MCF 10A (cell line): Measurements from ENCODE around the gene CERS6. TPM values are rescaled to one million over a fixed set of nuclear protein-coding genes. Genes with fewer than 3 reads are reported as not detected.

Experiments
- BruUV-seq: library from RNA; stranded (reverse); fragments of 400-500 nt; replicated peaks from 2 replicates; lab custom pipeline; 2021; lab: Mats Ljungman, UMichigan
- CTCF ChIA-PET: fragments of 300-600 bp; sonication (Branson Sonifier 250); formaldehyde crosslinking; extraction: SDS; loops from one replicate; lab custom pipeline; 2021; ENCODE audit warnings: antibody characterized with exemption, inconsistent platforms; lab: Yijun Ruan, JAX
- POLR2A ChIA-PET: fragments of 300-600, 350-650 bp; sonication (Branson Sonifier 250); formaldehyde crosslinking; extraction: SDS; loops from one replicate; lab custom pipeline; 2020; ENCODE audit warnings: antibody characterized with exemption, inconsistent platforms; lab: Yijun Ruan, JAX
- DNase-seq: peaks from one replicate; pipeline ENCODE4 v3.0.0-alpha.2; 2018; ENCODE audit not compliant: unreplicated experiment
- H3K27ac Mint-ChIP-seq: one replicate; pipeline ENCODE4 v1.8.0; 2022; ENCODE audit warnings: mild to moderate bottlenecking, low read depth, mixed read lengths; ENCODE audit not compliant: unreplicated experiment
- H3K27me3 Mint-ChIP-seq: one replicate; pipeline ENCODE4 v1.8.0; 2022; ENCODE audit warnings: mixed read lengths; ENCODE audit not compliant: insufficient read depth, unreplicated experiment
- H3K36me3 Mint-ChIP-seq: one replicate; pipeline ENCODE4 v1.8.0; 2022; ENCODE audit warnings: mild to moderate bottlenecking, moderate library complexity, mixed read lengths; ENCODE audit not compliant: insufficient read depth, unreplicated experiment
- H3K4me1 Mint-ChIP-seq: one replicate; pipeline ENCODE4 v1.8.0; 2022; ENCODE audit warnings: mixed read lengths; ENCODE audit not compliant: insufficient read depth, unreplicated experiment
- H3K4me3 Mint-ChIP-seq: one replicate; pipeline ENCODE4 v1.8.0; 2022; ENCODE audit warnings: mild to moderate bottlenecking, moderate library complexity, mixed read lengths; ENCODE audit not compliant: unreplicated experiment
- H3K9me3 Mint-ChIP-seq: one replicate; pipeline ENCODE4 v1.8.0; 2022; ENCODE audit warnings: mixed read lengths; ENCODE audit not compliant: unreplicated experiment
- intact Hi-C: fragments of 100-400 bp; cut with micrococcal nuclease; formaldehyde crosslinking; loops from 2 replicates; pipeline ENCODE4 v1.14.1; 2022
- total RNA-seq: library from RNA; stranded (reverse); gene quantifications from 2 replicates; pipeline ENCODE4 v1.2.3, GENCODE V29; 2022
- TF ChIP-seq, protein P1 (sequence below): fragments of 200-600 bp; IDR thresholded peaks from one replicate; pipeline ENCODE4 v1.8.0; 2022; ENCODE audit warnings: antibody characterized with exemption, mild to moderate bottlenecking; ENCODE audit not compliant: unreplicated experiment

The CERS6 gene
- total RNA-seq, 1 experiment from 2014 or later, result 27.4 TPM

DNA sequence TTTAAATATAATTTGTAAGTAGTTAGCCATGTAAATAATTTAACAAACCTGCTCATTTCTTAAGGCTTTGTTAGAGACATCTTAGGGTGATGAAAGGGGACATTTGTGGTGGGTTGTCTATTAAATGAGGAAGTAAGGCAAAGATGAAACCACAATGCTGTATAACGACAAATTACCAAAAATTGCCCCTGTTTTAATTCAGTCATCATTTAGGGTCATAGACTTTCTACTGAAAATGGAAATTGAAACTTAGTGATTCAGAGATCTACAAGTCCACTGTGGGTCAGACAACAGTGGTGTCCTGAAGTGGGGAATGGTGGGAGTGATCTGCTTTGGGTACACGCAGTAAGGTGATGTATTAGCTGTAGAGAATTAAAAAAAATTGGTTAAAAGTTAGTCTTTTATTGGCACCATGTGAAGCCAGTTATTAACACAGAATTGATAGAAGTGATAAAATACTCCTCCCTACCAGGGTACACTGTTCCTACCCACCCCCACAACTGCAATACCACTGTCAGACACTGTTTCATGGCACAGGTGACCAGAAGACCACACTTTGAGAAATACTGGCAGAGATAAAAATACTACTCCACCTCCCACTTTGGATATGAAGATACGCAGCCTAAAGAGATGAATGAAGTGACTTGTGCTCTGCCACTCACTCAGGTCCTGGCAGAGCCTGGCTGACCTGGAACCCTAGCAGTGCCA lies 13.4 kb downstream of the CERS6 start:
- Mint-ChIP-seq H3K36me3 (no peaks in the 10 kb centered on the region), H3K27me3 (no peaks in the 10 kb centered on the region), H3K4me1 (peaks cover 28% of the 10 kb centered on the region), H3K4me3 (no peak overlapping the region), H3K9me3 (no peaks in the 10 kb centered on the region), H3K27ac (no peak overlapping the region)
- TF ChIP-seq, protein P1, sequence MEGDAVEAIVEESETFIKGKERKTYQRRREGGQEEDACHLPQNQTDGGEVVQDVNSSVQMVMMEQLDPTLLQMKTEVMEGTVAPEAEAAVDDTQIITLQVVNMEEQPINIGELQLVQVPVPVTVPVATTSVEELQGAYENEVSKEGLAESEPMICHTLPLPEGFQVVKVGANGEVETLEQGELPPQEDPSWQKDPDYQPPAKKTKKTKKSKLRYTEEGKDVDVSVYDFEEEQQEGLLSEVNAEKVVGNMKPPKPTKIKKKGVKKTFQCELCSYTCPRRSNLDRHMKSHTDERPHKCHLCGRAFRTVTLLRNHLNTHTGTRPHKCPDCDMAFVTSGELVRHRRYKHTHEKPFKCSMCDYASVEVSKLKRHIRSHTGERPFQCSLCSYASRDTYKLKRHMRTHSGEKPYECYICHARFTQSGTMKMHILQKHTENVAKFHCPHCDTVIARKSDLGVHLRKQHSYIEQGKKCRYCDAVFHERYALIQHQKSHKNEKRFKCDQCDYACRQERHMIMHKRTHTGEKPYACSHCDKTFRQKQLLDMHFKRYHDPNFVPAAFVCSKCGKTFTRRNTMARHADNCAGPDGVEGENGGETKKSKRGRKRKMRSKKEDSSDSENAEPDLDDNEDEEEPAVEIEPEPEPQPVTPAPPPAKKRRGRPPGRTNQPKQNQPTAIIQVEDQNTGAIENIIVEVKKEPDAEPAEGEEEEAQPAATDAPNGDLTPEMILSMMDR, result no peak
- no TSS peak for BruUV-seq
- intact Hi-C loops, result no loop called here
- ChIA-PET CTCF (interaction anchor here (0.6 to 1.6 kb wide), 4 partner anchors 8 to 96 kb away, joined by 3 to 9 read pairs (median 4); no protein-coding TSS in a partner anchor), POLR2A (interaction anchor here (0.7 to 1.2 kb wide), 2 partner anchors 13 to 52 kb away, joined by 3 read pairs; partner anchors contain the start of gene CERS6)
- DNase-seq, result no peak

DNA sequence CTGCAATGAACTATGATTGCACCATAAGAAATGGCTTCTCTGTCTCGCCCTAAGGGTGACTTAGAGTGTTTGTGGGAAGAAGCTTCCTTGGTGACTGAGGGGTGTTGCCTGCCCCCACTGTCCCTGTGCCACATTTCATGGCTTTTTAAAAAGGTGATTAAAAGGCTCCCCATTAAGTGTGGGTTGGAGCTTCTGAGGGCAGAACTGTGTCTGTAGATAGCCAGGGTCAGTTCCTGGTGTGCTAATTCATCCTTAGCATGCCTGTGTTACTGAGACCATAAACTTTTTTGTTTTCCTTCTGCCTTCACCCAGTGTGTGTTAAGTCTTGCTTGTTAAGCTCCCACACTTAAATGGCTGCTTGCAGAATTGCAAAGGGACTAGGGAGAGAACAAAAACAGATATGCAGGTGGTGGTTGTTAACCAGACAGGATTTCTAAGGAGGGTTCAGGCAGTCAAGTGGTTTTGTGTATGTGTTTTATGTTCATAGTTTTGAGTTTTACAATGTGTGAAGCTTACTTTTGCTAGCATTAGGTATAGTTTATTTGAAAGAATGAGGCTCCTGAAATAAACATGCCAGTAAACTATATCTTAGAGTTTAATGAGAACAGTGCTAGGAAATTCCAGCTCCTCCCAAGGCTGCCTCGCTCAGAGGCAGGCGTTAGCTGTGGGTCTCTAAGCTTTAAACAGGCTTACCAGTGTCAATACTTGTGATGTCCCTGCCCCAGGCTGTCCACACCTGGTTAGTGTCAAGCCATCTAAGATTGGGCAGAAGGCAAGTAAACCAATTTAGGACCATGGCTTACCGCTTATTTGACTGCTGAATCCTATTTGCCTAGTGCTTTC lies 14.5 kb downstream of the CERS6 start:
- H3K27me3 Mint-ChIP-seq, result no peaks in the 10 kb centered on the region
- H3K9me3 Mint-ChIP-seq, result no peaks in the 10 kb centered on the region
- DNase-seq, result no peak
- no TSS peak for BruUV-seq
- no peak overlapping the region for H3K4me3 Mint-ChIP-seq
- ChIA-PET CTCF (interaction anchor here (0.6 to 0.9 kb wide), 4 partner anchors 13 to 94 kb away, joined by 3 to 6 read pairs (median 4); no protein-coding TSS in a partner anchor), POLR2A (interaction anchor here (1.1 to 1.6 kb wide), 4 partner anchors 10 to 51 kb away, joined by 3 to 5 read pairs (median 4); no protein-coding TSS in a partner anchor)
- TF ChIP-seq, protein P1, result no peak
- no peaks in the 10 kb centered on the region for H3K36me3 Mint-ChIP-seq
- H3K27ac Mint-ChIP-seq, result no peak overlapping the region
- H3K4me1 Mint-ChIP-seq, result peaks cover 28% of the 10 kb centered on the region
- intact Hi-C loops, result no loop called here

DNA sequence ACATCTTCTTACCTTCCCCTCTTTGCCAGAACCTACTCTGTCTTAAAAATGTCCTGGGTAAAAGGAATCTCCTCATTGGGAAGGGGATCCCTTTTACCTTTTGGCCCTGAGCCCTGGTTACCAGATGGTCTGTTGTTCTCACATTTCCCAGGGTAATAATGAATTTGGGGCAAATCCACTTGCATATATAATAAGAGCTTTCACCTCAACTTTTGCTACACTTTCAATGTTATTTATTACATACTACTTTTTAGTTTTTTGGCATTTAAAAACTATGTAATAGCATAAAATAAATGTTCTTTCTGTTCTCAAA lies 15.0 kb downstream of the CERS6 start:
- Mint-ChIP-seq H3K36me3 (no peaks in the 10 kb centered on the region), H3K4me3 (no peak overlapping the region), H3K4me1 (peaks cover 29% of the 10 kb centered on the region), H3K27ac (no peak overlapping the region), H3K27me3 (no peaks in the 10 kb centered on the region), H3K9me3 (no peaks in the 10 kb centered on the region)
- intact Hi-C loops, result no loop called here
- POLR2A ChIA-PET, result interaction anchor here (0.8 to 1.6 kb wide), 5 partner anchors 10 to 47 kb away, joined by 3 to 5 read pairs (median 4); partner anchors contain the start of gene CERS6
- CTCF ChIA-PET, result interaction anchor here (0.6 to 0.7 kb wide), 2 partner anchors 14 to 478 kb away, joined by 3 to 5 read pairs; no protein-coding TSS in a partner anchor
- no TSS peak for BruUV-seq
- TF ChIP-seq, protein P1, result no peak
- no peak for DNase-seq
